Right lobe of liver (tissue), 6 donors: ENCODE results near the gene INSR. TPM values are rescaled to one million over a fixed set of nuclear protein-coding genes. Genes with fewer than 3 reads are reported as not detected.

Source experiments
- ATAC-seq, 4 donors: fragments of 200-7000 bp; cut with Tn5 transposase; one replicate each; pipeline ENCODE4 v1.9.1; 2020; ENCODE audit warnings: mild to moderate bottlenecking in 4 of 4, moderate library complexity in 4 of 4
- DNase-seq, 3 donors: peaks; one replicate each; pipeline ENCODE4 v3.0.0-alpha.2; 2020
- H3K27ac ChIP-seq, 3 donors: fragments of 200-600 bp; one replicate each; pipeline ENCODE4 v1.8.0; 2022
- H3K27me3 ChIP-seq, 2 donors: fragments of 200-600 bp; one replicate each; pipeline ENCODE4 v1.8.0; 2022
- H3K36me3 ChIP-seq, 4 donors: fragments of 200-600 bp; sonication (generic) in 1 of 4; one replicate each; pipeline versions ENCODE4 v1.5.1 to v1.8.0; 2017 to 2022; ENCODE audit warnings: control low read depth in 1 of 4
- H3K4me1 ChIP-seq, 4 donors: fragments of 200-600 bp; sonication (generic) in 1 of 4; one replicate each; pipeline versions ENCODE4 v1.5.1 to v1.8.0; 2017 to 2022; ENCODE audit warnings: control low read depth in 1 of 4
- H3K4me3 ChIP-seq, 3 donors: fragments of 200-600 bp; one replicate each; pipeline ENCODE4 v1.8.0; 2022
- H3K9me3 ChIP-seq, 4 donors: fragments of 200-600 bp; sonication (generic) in 1 of 4; one replicate each; pipeline versions ENCODE4 v1.5.1 to v1.8.0; 2017 to 2022; ENCODE audit warnings: control low read depth in 1 of 4
- POLR2A ChIP-seq: fragments of 450-650 bp; IDR thresholded peaks from one replicate; pipeline ENCODE4 v1.6.1; 2017; ENCODE audit warnings: antibody characterized with exemption, mild to moderate bottlenecking
- WGBS: methylation state at CpG from one replicate; pipeline ENCODE4 v1.1.6; 2018; ENCODE audit warnings: low coverage, low lambda C conversion rate; ENCODE audit not compliant: insufficient coverage; ENCODE audit errors: missing lambda C conversion rate; 5-methylcytosine and 5-hydroxymethylcytosine counted together
- intact Hi-C, 2 donors: fragments of 100-400 bp; cut with DNase I; formaldehyde crosslinking; loops; one replicate each; pipeline versions ENCODE4 v1.11.2 to v1.14.1; 2022
- total RNA-seq, 6 experiments: library from RNA; depleted of rRNA in 2 of 6; stranded (reverse); fragments of >200 nt in 2 of 6; fragmentation: NEBNext Ultra II Directional in 3 of 6; extraction: Animal tissue kit (Norgen Biotek cat#: 25700) in 3 of 6; gene quantifications; one replicate each; pipeline versions ENCODE4 v1.1.0 to v1.2.4, GENCODE V29; 2016 to 2023
- TF ChIP-seq, protein P1 (sequence below), 4 donors: fragments of 200-600 bp in 3 of 4; fragments of 450-650 bp in 1 of 4; IDR thresholded peaks; one replicate each; pipeline versions ENCODE4 v1.5.1 to v1.8.0; 2016 to 2022; ENCODE audit warnings: antibody characterized with exemption in 4 of 4, mild to moderate bottlenecking in 2 of 4
- donor health status: DM: no; HTN: yes; CAD: no.
- donor health status: DM: no; HTN: no; CAD: no.
- donor health status: DM: no; HTN: no; CAD: no.
- donor health status: DM: no; HTN: yes; CAD: no.
- donor health status: DM: no; HTN: yes; CAD: no.

The INSR gene
- total RNA-seq, 6 experiments from 2014 or later: 82.7 to 121 (median 106) TPM

DNA sequence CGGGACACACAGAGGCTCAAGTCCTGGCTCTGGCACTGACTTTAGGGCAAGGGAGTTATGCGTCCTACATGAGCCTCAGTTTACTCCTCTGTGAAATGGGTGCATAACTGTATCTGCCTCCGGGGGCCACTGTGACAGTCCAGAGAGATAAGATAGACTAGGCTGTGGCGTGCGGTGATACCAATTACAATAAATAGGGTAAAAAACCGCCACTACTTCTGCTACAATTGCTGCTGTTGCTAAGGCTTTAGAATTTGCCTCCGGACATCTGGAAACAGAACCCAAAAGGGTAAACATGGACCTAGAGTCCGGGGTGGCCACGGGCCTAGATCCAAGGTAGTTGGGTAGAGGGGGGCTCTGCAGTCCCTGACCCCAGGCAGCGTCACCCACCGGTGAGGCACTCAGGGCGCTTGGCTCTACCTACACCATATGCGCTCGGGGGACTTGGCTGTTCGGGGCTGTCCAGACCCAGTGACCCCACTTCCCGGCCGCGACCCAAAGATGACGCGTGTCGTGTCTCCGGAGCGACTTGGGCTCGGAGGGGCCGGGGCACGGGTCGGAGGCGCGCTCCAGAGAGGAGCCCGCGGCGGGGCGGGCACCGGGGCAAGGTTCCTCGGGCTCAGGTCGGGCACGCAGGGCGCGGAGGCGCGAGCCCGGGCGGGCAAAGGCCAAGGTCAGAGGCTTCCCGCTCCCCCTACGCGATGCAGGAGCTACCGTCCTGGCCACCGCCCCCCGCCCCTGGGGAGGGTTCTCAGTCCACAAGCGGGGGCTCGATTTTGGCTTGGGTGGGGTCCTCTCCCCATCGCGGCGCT lies 1.1 kb downstream of the INSR start:
- peak overlapping the region; percentile 99 for H3K27ac ChIP-seq
- H3K9me3 ChIP-seq: no peaks in the 10 kb centered on the region
- H3K4me3 ChIP-seq: peak overlapping the region; percentile 82 to 96 (median 90)
- H3K4me1 ChIP-seq: peaks cover 0 to 29% (median 10%) of the 10 kb centered on the region in 4 donors
- intact Hi-C loops: loop anchor here in 1 of 2 donors (10.0 kb wide), 1 partner anchor 98 kb away; no protein-coding TSS in a partner anchor
- TF ChIP-seq POLR2A: peak; percentile 14
- TF ChIP-seq, protein P1, sequence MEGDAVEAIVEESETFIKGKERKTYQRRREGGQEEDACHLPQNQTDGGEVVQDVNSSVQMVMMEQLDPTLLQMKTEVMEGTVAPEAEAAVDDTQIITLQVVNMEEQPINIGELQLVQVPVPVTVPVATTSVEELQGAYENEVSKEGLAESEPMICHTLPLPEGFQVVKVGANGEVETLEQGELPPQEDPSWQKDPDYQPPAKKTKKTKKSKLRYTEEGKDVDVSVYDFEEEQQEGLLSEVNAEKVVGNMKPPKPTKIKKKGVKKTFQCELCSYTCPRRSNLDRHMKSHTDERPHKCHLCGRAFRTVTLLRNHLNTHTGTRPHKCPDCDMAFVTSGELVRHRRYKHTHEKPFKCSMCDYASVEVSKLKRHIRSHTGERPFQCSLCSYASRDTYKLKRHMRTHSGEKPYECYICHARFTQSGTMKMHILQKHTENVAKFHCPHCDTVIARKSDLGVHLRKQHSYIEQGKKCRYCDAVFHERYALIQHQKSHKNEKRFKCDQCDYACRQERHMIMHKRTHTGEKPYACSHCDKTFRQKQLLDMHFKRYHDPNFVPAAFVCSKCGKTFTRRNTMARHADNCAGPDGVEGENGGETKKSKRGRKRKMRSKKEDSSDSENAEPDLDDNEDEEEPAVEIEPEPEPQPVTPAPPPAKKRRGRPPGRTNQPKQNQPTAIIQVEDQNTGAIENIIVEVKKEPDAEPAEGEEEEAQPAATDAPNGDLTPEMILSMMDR (IDR thresholded peaks at IDR 0.05): no peak
- WGBS: 20% methylated on average over 9 of the region's 54 CpGs
- DNase-seq (peak; percentile 74 to 85 (median 84)), ATAC-seq (peak; percentile 35 to 69 (median 64))
- H3K36me3 ChIP-seq: no peaks in the 10 kb centered on the region
- no peaks in the 10 kb centered on the region for H3K27me3 ChIP-seq

DNA sequence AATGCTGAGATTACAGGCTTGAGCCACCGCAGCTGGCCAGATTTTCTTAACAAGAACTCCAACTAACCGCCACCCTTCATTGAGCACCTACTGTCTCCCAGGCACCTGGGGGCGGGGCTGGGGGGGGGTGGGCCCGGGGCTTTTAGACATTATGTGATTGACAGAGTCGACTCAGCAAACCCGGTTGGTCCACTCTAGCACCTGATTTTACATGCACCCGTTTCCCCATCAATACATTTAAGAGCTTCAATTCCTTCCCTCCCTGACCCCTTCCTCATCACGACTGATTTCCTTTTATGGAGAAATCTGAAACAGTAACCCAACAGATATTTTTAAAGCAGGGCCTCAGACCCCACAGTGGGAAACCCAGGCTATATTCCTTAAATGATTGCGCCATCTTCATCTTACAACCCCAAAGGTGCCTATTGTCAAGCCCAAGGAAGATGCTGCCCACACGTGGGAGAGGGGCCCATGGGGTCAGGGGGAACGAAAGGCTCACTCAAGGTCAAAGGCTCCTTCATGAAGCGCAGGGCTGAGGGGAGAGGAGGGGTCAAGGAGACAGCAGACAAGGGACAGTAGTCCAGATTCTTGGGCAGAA lies 1.8 kb downstream of the INSR start:
- Histone ChIP-seq H3K4me1 (peaks cover 0 to 30% (median 13%) of the 10 kb centered on the region in 4 donors), H3K27ac (peak overlapping the region; percentile 99), H3K9me3 (no peaks in the 10 kb centered on the region), H3K27me3 (no peaks in the 10 kb centered on the region), H3K36me3 (no peaks in the 10 kb centered on the region), H3K4me3 (peak overlapping the region; percentile 82 to 96 (median 90))
- no peak for DNase-seq
- 50% methylated on average over 9 of the region's 12 CpGs for WGBS
- intact Hi-C loops: loop anchor here in 1 of 2 donors (10.0 kb wide), 1 partner anchor 98 kb away; no protein-coding TSS in a partner anchor
- no peak for ATAC-seq
- no peak for TF ChIP-seq POLR2A
- TF ChIP-seq, protein P1 (IDR thresholded peaks at IDR 0.05): no peak

DNA sequence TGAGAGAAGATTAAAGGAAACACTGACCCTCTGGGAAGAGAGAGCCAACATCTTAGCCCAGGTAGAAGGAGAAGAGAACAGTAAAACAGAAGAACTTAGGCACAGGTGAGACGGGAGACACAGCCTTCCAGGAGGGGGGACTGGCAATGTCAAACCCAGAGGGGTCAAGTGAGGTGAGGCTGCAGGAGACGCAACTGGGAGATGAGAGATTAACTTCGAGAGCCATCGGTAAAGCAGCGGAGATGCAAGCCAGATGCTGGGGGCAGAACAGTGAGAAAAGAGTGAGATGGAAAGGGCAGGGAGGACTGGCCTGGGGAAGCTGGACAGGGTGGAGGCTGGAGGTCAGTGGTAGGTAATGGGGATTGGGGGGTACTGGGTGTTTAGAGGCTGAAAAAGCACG lies 5.2 kb downstream of the INSR start:
- H3K27me3 ChIP-seq: no peaks in the 10 kb centered on the region
- no peak for TF ChIP-seq POLR2A
- TF ChIP-seq, protein P1 (IDR thresholded peaks at IDR 0.05): no peak
- intact Hi-C loops: no loop called here
- no peaks in the 10 kb centered on the region for H3K36me3 ChIP-seq
- WGBS: 53% methylated on average over 3 of the region's 6 CpGs
- DNase-seq (no peak), ATAC-seq (no peak)
- no peaks in the 10 kb centered on the region for H3K9me3 ChIP-seq
- H3K4me3 ChIP-seq: no peak overlapping the region
- no peak overlapping the region for H3K27ac ChIP-seq
- peaks cover 0 to 23% (median 8%) of the 10 kb centered on the region in 4 donors for H3K4me1 ChIP-seq

DNA sequence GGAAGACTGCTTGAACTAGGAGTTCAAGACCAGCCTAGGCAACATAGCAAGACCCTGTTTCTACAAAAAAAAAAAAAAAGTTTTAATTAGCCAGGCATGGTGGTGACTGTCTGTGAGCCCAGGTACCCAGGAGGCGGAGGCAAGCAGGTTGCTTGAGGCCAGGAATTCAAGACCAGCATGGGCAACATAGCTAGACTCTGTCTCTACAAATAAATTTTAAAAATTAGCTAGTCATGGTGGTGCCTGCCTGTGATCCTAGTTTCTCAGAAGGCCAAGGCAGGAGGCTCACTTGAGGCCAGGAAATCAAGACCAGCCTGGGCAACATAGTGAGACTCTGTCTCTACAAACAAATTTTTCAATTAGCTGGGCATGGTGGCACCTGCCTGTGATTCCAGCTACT lies 6.1 kb downstream of the INSR start:
- H3K27ac ChIP-seq: peak overlapping the region in 2 of 3 donors; percentile 50 to 51
- WGBS: 100% methylated on average over 1 of the region's 1 CpG
- DNase-seq (no peak), ATAC-seq (no peak)
- no peaks in the 10 kb centered on the region for H3K36me3 ChIP-seq
- intact Hi-C loops: no loop called here
- no peak overlapping the region for H3K4me3 ChIP-seq
- H3K9me3 ChIP-seq: no peaks in the 10 kb centered on the region
- H3K4me1 ChIP-seq: peaks cover 0 to 23% (median 8%) of the 10 kb centered on the region in 4 donors
- H3K27me3 ChIP-seq: no peaks in the 10 kb centered on the region
- TF ChIP-seq, protein P1 (IDR thresholded peaks at IDR 0.05): no peak
- no peak for TF ChIP-seq POLR2A
